GM12878 (cell line): ENCODE data around the gene HMOX2. TPM values are rescaled to one million over a fixed set of nuclear protein-coding genes. Genes with fewer than 3 reads are reported as not detected.

Source experiments
- ATAC-seq: fragments of 200-7000 bp; cut with Tn5 transposase; 3 replicates; pipeline ENCODE4 v1.9.1; 2020; ENCODE audit warnings: mild to moderate bottlenecking, moderate library complexity
- BruUV-seq: library from RNA; stranded (reverse); fragments of 400-500 nt; replicated peaks from 2 replicates; lab custom pipeline; 2021; lab: Mats Ljungman, UMichigan
- CTCF ChIA-PET: fragments of 300-600 bp; sonication (Branson Sonifier 250); formaldehyde crosslinking; extraction: SDS; loops from one replicate; lab custom pipeline; 2021; ENCODE audit warnings: inconsistent platforms; lab: Yijun Ruan, JAX
- POLR2A ChIA-PET: fragments of 350-600 bp; formaldehyde crosslinking; extraction: SDS; loops from one replicate; lab custom pipeline; 2021; ENCODE audit warnings: inconsistent platforms; lab: Charles Lee
- RAD21 ChIA-PET: fragments of 300-600 bp; sonication (Branson Sonifier 250); formaldehyde crosslinking; loops from one replicate; lab custom pipeline; 2023; ENCODE audit warnings: antibody characterized with exemption; ENCODE audit not compliant: unreplicated experiment; lab: Charles Lee
- SMC1A ChIA-PET: fragments of 300-600 bp; sonication (Branson Sonifier 250); formaldehyde crosslinking; loops from one replicate; lab custom pipeline; 2023; ENCODE audit not compliant: unreplicated experiment, uncharacterized antibody; lab: Charles Lee
- DNase-seq: peaks from one replicate; pipeline ENCODE4 v3.0.0-alpha.2; 2011; ENCODE audit warnings: low read depth, low spot score
- FAIRE-seq: peaks from 3 replicates; lab custom pipeline; 2011; peaks lifted over from hg19 to GRCh38; lab: Jason Lieb, UNC
- H2AFZ ChIP-seq: 2 replicates; pipeline ENCODE4 v1.6.0; 2011; ENCODE audit warnings: low read depth, low read length, control low read depth; ENCODE audit not compliant: control insufficient read depth
- H3K27ac ChIP-seq: 2 replicates; pipeline ENCODE4 v1.5.1; 2011; ENCODE audit warnings: control low read depth; ENCODE audit not compliant: control insufficient read depth, insufficient read depth
- H3K27me3 ChIP-seq, 2 experiments: replicated peaks in 1 of 2; 2 replicates each; pipeline versions ENCODE4 v1.6.0 to v1.6.1; 2011; ENCODE audit warnings: low read length in 1 of 2; ENCODE audit not compliant: control insufficient read depth in 2 of 2, insufficient read depth in 2 of 2
- H3K36me3 ChIP-seq, 2 experiments: 2 replicates each; pipeline ENCODE4 v1.5.1; 2011; ENCODE audit warnings: low read length in 1 of 2; ENCODE audit not compliant: control insufficient read depth in 2 of 2, insufficient read depth in 2 of 2
- H3K4me1 ChIP-seq: 2 replicates; pipeline ENCODE4 v1.6.1; 2011; ENCODE audit warnings: mild to moderate bottlenecking, low read length, moderate library complexity, mixed read lengths; ENCODE audit not compliant: control insufficient read depth, insufficient read depth
- H3K4me2 ChIP-seq: 2 replicates; pipeline ENCODE4 v1.6.0; 2011; ENCODE audit warnings: control low read depth; ENCODE audit not compliant: control insufficient read depth, insufficient read depth
- H3K4me3 ChIP-seq: fragments of 200-600 bp; sonication (generic); 2 replicates; pipeline ENCODE4 v1.5.1; 2016
- H3K79me2 ChIP-seq: 2 replicates; pipeline ENCODE4 v1.6.0; 2011; ENCODE audit warnings: low read length; ENCODE audit not compliant: control insufficient read depth, insufficient read depth
- H3K9ac ChIP-seq: 2 replicates; pipeline ENCODE4 v1.8.0; 2011; ENCODE audit warnings: low read length, control low read depth, mixed read lengths; ENCODE audit not compliant: control insufficient read depth, insufficient read depth
- H3K9me3 ChIP-seq: replicated peaks from 3 replicates; pipeline ENCODE4 v1.5.1; 2011; ENCODE audit warnings: mild to moderate bottlenecking, low read length; ENCODE audit not compliant: control insufficient read depth, insufficient read depth
- H4K20me1 ChIP-seq: 2 replicates; pipeline ENCODE4 v1.6.0; 2011; ENCODE audit not compliant: control insufficient read depth, insufficient read depth
- E2F4 ChIP-seq: IDR thresholded peaks from 2 replicates; pipeline ENCODE4 v1.6.1; 2012; ENCODE audit warnings: low read depth, low read length, improper control_type of control experiment
- IRF4 ChIP-seq: IDR thresholded peaks from 2 replicates; pipeline ENCODE4 v1.6.1; 2011; ENCODE audit warnings: low read depth, low read length
- MXI1 ChIP-seq: fragments of 150-350 bp; IDR thresholded peaks from 2 replicates; pipeline ENCODE4 v1.6.1; 2011; ENCODE audit warnings: low read depth, mild to moderate bottlenecking, inconsistent platforms, low read length, improper control_type of control experiment
- PAX8 ChIP-seq: fragments of 450-650 bp; IDR thresholded peaks from 2 replicates; pipeline ENCODE4 v1.6.1; 2017; ENCODE audit warnings: mild to moderate bottlenecking, moderate library complexity
- ZNF384 ChIP-seq: IDR thresholded peaks from 2 replicates; pipeline ENCODE4 v1.6.1; 2012; ENCODE audit warnings: low read depth, mild to moderate bottlenecking, low read length, improper control_type of control experiment, borderline replicate concordance
- WGBS: methylation state at CpG from one replicate; pipeline ENCODE4 v1.1.6; 2016; ENCODE audit warnings: low lambda C conversion rate; ENCODE audit not compliant: insufficient replicate concordance, insufficient coverage; ENCODE audit errors: missing lambda C conversion rate; 5-methylcytosine and 5-hydroxymethylcytosine counted together
- in situ Hi-C: fragments of 300-500 bp; cut with MboI; formaldehyde crosslinking; loops from 9 replicates; pipeline ENCODE4 v1.14.3; 2018; ENCODE audit warnings: mixed read lengths
- intact Hi-C: fragments of 100-400 bp; cut with micrococcal nuclease; formaldehyde crosslinking; loops from one replicate; pipeline ENCODE4 v1.14.2; 2022; ENCODE audit not compliant: unreplicated experiment
- polyA plus RNA-seq, 11 experiments: library from polyadenylated mRNA; depleted of rRNA in 4 of 11; unstranded in 6 of 11; stranded (reverse) in 5 of 11; fragments of >200 nt; fragmentation: Nextera tagmentation in 4 of 11; fragmentation: Illumina TruSeq in 1 of 11; extraction: Ambion mirVana in 4 of 11; extraction: Trizol in 1 of 11; gene quantifications; 1 replicate in 1 of 11; 2 replicates in 10 of 11; pipeline versions ENCODE4 v1.2.1 to v1.2.3, GENCODE V29; 2011 to 2016; ENCODE audit warnings: inconsistent platforms in 2 of 11, missing spikeins in 2 of 11, low read depth in 1 of 11
- total RNA-seq, 4 experiments: library from RNA; depleted of rRNA in 3 of 4; stranded (reverse); fragments of >200 nt in 3 of 4; fragmentation: Illumina TruSeq in 1 of 4; extraction: Trizol in 1 of 4; gene quantifications; 2 replicates each; pipeline versions ENCODE4 v1.2.1 to v1.2.3, GENCODE V29; 2013 to 2021

HMOX2 gene
- total and polyA plus RNA-seq, 10 of the 15 experiments (the other 5 are each of a cell fraction or from before 2014, with no cell fraction given): 26.4 to 111 (median 57.8) TPM

- TF ChIP-seq E2F4 (no peak), IRF4 (no peak)
- TF ChIP-seq, all 136 proteins: peak for 0
These were observed 44.7 kb downstream of the HMOX2 start (continued) for GRCh38 chr16:4520913-4521312.

GRCh38 chr16:4522051-4522581 is 45.9 kb downstream of the HMOX2 start:
- no peaks in the 10 kb centered on the region for H4K20me1 ChIP-seq
- ChIA-PET SMC1A (no interaction called here), RAD21 (no interaction called here), POLR2A (no interaction called here), CTCF (interaction anchor here (1.0 to 1.6 kb wide), 2 partner anchors 26 to 36 kb away, joined by 3 to 6 read pairs; no protein-coding TSS in a partner anchor)
- no peak overlapping the region for H3K27ac ChIP-seq
- ATAC-seq (no peak), DNase-seq (no peak), FAIRE-seq (no peak)
- H3K36me3 ChIP-seq: no peaks in the 10 kb centered on the region; a peak in 2 of 4 replicates
- TF ChIP-seq PAX8: no peak
- TF ChIP-seq ZNF384: no peak
- TF ChIP-seq MXI1: no peak
- no peak overlapping the region for H3K4me3 ChIP-seq
- no peaks in the 10 kb centered on the region for H3K27me3 ChIP-seq
- no peak overlapping the region for H2AFZ ChIP-seq
- in situ Hi-C loops (no loop called here), intact Hi-C loops (no loop called here)
- WGBS: 24% methylated on average over 8 of the region's 8 CpGs
- peaks cover under 1% of the 10 kb centered on the region; the same call in 1 of the 2 replicates for H3K4me1 ChIP-seq
- no peaks in the 10 kb centered on the region for H3K9me3 ChIP-seq
- no peaks in the 10 kb centered on the region for H3K79me2 ChIP-seq
- H3K4me2 ChIP-seq: no peak overlapping the region
- BruUV-seq: no TSS peak
- no peak overlapping the region for H3K9ac ChIP-seq
